ENCODE data around the gene CD69.

The CD69 gene

DNA sequence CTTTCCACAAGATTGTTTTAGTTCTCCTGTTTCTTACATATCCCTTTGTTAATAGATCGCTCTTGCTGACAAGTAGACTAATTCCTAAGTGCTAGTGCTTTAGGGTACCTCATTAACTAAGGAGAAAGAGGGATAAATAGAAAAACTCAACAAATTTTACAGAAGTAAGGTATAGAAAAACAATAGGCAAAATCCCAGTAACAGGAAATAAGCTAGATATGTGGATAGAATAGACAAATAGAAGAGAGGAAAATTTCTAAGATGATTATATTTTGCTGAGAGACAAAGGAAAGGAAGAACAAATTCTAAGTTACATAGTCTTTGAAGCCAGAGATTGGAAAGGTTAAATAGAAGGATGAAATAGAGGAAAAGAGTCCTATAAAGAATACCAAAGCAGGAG, 1.0 kb downstream of the CD69 start:
- TF ChIP-seq, protein P1, sequence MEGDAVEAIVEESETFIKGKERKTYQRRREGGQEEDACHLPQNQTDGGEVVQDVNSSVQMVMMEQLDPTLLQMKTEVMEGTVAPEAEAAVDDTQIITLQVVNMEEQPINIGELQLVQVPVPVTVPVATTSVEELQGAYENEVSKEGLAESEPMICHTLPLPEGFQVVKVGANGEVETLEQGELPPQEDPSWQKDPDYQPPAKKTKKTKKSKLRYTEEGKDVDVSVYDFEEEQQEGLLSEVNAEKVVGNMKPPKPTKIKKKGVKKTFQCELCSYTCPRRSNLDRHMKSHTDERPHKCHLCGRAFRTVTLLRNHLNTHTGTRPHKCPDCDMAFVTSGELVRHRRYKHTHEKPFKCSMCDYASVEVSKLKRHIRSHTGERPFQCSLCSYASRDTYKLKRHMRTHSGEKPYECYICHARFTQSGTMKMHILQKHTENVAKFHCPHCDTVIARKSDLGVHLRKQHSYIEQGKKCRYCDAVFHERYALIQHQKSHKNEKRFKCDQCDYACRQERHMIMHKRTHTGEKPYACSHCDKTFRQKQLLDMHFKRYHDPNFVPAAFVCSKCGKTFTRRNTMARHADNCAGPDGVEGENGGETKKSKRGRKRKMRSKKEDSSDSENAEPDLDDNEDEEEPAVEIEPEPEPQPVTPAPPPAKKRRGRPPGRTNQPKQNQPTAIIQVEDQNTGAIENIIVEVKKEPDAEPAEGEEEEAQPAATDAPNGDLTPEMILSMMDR (IDR thresholded peaks at IDR 0.05; ENCODE audit: low read depth, low read length, missing control alignments) = no peak

DNA sequence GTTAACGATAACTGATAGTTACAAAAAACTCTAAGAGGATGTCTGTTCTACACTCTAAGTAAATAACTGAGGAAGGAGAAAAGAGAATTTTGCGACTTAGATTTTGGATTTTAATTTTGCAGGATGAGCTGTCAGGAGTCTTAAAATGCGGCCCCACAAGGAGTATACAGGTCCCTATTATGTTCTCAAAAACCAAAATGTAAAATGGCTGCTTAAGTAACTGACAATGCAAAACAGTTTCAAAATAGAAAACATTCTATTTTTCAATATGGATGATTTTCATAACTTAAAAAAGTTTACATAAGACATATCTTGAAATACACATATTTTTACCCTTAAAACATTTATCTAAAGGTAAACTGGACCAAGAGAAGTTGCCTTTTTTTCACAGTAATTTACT, 2.6 kb downstream of the CD69 start:
- Histone ChIP-seq H3K4me3 (ENCODE audit: low read depth, low read length) (no peak overlapping the region), H3K27me3 (replicated peaks) (no peaks in the 10 kb centered on the region), H3K27ac (no peak overlapping the region), H3K36me3 (replicated peaks) (no peaks in the 10 kb centered on the region)
- DNase-seq = no peak
- TF ChIP-seq, protein P1 (IDR thresholded peaks at IDR 0.05; ENCODE audit: low read depth, low read length, missing control alignments) = no peak
- in situ Hi-C loops (cut with HindIII; ENCODE audit: low pct_ligation_motif_present, low sequenced_read_pairs) = no loop called here

More for the DNA sequence above, 1.0 kb downstream of the CD69 start:
- DNase-seq = no peak
- Histone ChIP-seq H3K36me3 (replicated peaks) (no peaks in the 10 kb centered on the region), H3K27ac (no peak overlapping the region), H3K27me3 (replicated peaks) (no peaks in the 10 kb centered on the region), H3K4me3 (ENCODE audit: low read depth, low read length) (no peak overlapping the region)
- in situ Hi-C loops (cut with HindIII; ENCODE audit: low pct_ligation_motif_present, low sequenced_read_pairs) = no loop called here

DNA sequence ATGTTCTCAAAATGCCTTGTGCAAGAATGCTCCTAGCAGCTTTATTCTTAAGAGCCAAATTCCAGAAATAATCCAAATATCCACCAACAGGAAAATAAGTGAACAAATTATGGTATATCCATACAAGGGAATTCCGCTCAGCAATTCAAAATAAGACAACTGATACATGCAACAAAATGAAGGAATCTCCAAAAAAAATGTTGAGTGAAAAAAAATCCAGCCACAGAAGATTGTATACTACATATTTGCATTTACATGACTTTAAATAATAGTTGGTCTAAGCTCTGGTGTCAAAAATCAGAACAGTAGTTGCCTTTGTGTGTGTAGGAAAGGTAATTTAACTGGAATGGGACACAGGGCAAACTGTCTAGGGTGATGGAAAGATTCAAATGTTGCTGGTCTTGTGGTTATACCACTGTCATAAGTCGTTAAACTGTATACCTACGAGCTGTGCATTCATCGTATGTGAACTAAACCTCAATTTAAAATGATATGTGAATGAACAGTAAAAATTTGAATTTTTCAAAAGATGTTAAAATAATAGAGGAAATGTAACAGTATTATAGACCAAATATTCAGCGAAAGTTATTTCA, 3.2 kb downstream of the CD69 start:
- Histone ChIP-seq H3K4me3 (ENCODE audit: low read depth, low read length) (no peak overlapping the region), H3K36me3 (replicated peaks) (no peaks in the 10 kb centered on the region), H3K27ac (no peak overlapping the region), H3K27me3 (replicated peaks) (no peaks in the 10 kb centered on the region)
- in situ Hi-C loops (cut with HindIII; ENCODE audit: low pct_ligation_motif_present, low sequenced_read_pairs) = no loop called here
- TF ChIP-seq, protein P1 (IDR thresholded peaks at IDR 0.05; ENCODE audit: low read depth, low read length, missing control alignments) = no peak
- DNase-seq = no peak

DNA sequence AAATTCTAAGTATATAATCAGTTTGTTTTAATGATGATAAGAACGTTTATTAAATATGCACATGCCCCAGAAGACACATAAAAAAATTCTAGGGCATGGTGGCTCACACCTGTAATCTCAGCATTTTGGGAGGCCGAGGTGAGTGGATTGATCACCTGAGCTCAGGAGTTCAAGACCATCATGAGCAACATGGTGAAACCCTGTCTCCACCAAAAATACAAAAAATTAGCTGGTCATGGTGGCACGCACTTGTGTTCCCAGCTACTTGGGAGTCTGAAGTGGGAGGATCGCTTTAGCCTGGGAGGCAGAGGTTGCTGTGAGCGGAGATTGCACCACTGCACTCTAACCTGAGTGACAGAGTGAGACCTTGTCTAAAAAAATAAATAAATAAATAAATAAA, 4.0 kb downstream of the CD69 start:
- Histone ChIP-seq H3K36me3 (replicated peaks) (no peaks in the 10 kb centered on the region), H3K27me3 (replicated peaks) (no peaks in the 10 kb centered on the region), H3K4me3 (ENCODE audit: low read depth, low read length) (no peak overlapping the region), H3K27ac (no peak overlapping the region)
- DNase-seq = no peak
- in situ Hi-C loops (cut with HindIII; ENCODE audit: low pct_ligation_motif_present, low sequenced_read_pairs) = no loop called here
- TF ChIP-seq, protein P1 (IDR thresholded peaks at IDR 0.05; ENCODE audit: low read depth, low read length, missing control alignments) = no peak

DNA sequence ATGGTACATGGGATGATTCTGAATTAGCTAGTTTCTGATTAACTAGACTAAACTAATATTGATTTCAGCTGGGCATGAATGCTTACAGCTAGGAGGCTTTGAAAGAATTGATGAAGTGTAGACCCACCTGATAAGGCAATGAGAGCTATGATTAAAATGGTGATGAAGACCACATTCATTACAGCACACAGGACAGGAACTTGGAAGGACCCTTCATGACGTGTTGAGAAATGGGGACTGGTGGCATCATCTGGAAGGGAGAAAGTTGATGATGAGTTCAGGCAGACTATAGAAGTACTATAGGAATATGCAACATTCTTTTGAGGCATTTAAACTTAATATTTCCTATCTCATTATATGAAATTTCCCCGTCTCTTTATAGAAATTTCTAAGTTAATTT, 4.5 kb downstream of the CD69 start:
- Histone ChIP-seq H3K27ac (no peak overlapping the region), H3K4me3 (ENCODE audit: low read depth, low read length) (no peak overlapping the region)
- no peak for DNase-seq

More for the DNA sequence above, 4.5 kb downstream of the CD69 start:
- Histone ChIP-seq H3K27me3 (replicated peaks) (no peaks in the 10 kb centered on the region), H3K36me3 (replicated peaks) (no peaks in the 10 kb centered on the region)
- in situ Hi-C loops (cut with HindIII; ENCODE audit: low pct_ligation_motif_present, low sequenced_read_pairs) = no loop called here
- TF ChIP-seq, protein P1 (IDR thresholded peaks at IDR 0.05; ENCODE audit: low read depth, low read length, missing control alignments) = no peak
